Measurements from ENCODE around the gene PRKAG1.

Gene PRKAG1

GRCh38 chr12:48994224-48995085, 24.1 kb downstream of the PRKAG1 start:
- no peak overlapping the region for H3K4me3 ChIP-seq (ENCODE audit: low read depth, low read length)
- ChIA-PET POLR2A (interaction anchor here (0.9 kb wide), 1 partner anchor 128 kb away, joined by 3 read pairs; no protein-coding TSS in a partner anchor), CTCF (interaction anchor here (0.7 to 35.8 kb wide), 8 partner anchors 8 to 142 kb away, joined by 3 to 1340 read pairs (median 10); partner anchors contain the start of genes ARF3, DDX23, PRKAG1 and WNT1)
- DNase-seq (ENCODE audit: low read depth, low spot score): no peak
- TF ChIP-seq CTCF (IDR thresholded peaks at IDR 0.05; ENCODE audit: insufficient read depth, low read length, missing control alignments): no peak

GRCh38 chr12:48993787-48994186, 24.8 kb downstream of the PRKAG1 start:
- no peak for DNase-seq (ENCODE audit: low read depth, low spot score)
- CTCF ChIA-PET: interaction anchor here (0.7 to 35.8 kb wide), 8 partner anchors 8 to 141 kb away, joined by 3 to 1340 read pairs (median 10); partner anchors contain the start of genes ARF3, DDX23, PRKAG1 and WNT1
- POLR2A ChIA-PET: interaction anchor here (0.9 kb wide), 1 partner anchor 128 kb away, joined by 3 read pairs; no protein-coding TSS in a partner anchor
- H3K4me3 ChIP-seq (ENCODE audit: low read depth, low read length): no peak overlapping the region
- no peak for TF ChIP-seq CTCF (IDR thresholded peaks at IDR 0.05; ENCODE audit: insufficient read depth, low read length, missing control alignments)

- ChIA-PET CTCF (interaction anchor here (1.1 to 40.7 kb wide), 6 partner anchors 2 to 57 kb away, joined by 3 to 1340 read pairs (median 154); partner anchors contain the start of genes ARF3, DDN, PRKAG1 and WNT1), POLR2A (no interaction called here)
- no peak for DNase-seq (ENCODE audit: low read depth, low spot score)
- H3K4me3 ChIP-seq (ENCODE audit: low read depth, low read length): no peak overlapping the region
- no peak for TF ChIP-seq CTCF (IDR thresholded peaks at IDR 0.05; ENCODE audit: insufficient read depth, low read length, missing control alignments)
Measured at GRCh38 chr12:48991247-48992050, 27.1 kb downstream of the PRKAG1 start.

- no peak overlapping the region for H3K4me3 ChIP-seq (ENCODE audit: low read depth, low read length)
- POLR2A ChIA-PET: no interaction called here
- CTCF ChIA-PET: interaction anchor here (1.1 to 40.7 kb wide), 4 partner anchors 3 to 56 kb away, joined by 3 to 1340 read pairs (median 672); partner anchors contain the start of genes ARF3, DDN, PRKAG1 and WNT1
- TF ChIP-seq CTCF (IDR thresholded peaks at IDR 0.05; ENCODE audit: insufficient read depth, low read length, missing control alignments): no peak
- DNase-seq (ENCODE audit: low read depth, low spot score): no peak
Measured at GRCh38 chr12:48990552-48990951, 28.0 kb downstream of the PRKAG1 start.

- CTCF ChIA-PET: interaction anchor here (0.7 to 40.7 kb wide), 29 partner anchors 5 to 191 kb away, joined by 3 to 1340 read pairs (median 6); partner anchors contain the start of genes ARF3, DDN, DDX23 and DHH
- DNase-seq (ENCODE audit: low read depth, low spot score): no peak
- POLR2A ChIA-PET: interaction anchor here (1.4 kb wide), 1 partner anchor 21 kb away, joined by 3 read pairs; no protein-coding TSS in a partner anchor
- H3K4me3 ChIP-seq (ENCODE audit: low read depth, low read length): no peak overlapping the region
- peak; percentile 85 for TF ChIP-seq CTCF (IDR thresholded peaks at IDR 0.05; ENCODE audit: insufficient read depth, low read length, missing control alignments)
Measured at GRCh38 chr12:48988030-48988649, 30.4 kb downstream of the PRKAG1 start.

Data from AG04449 (cell line).